ENCODE results near the gene ANO1.

DNA sequence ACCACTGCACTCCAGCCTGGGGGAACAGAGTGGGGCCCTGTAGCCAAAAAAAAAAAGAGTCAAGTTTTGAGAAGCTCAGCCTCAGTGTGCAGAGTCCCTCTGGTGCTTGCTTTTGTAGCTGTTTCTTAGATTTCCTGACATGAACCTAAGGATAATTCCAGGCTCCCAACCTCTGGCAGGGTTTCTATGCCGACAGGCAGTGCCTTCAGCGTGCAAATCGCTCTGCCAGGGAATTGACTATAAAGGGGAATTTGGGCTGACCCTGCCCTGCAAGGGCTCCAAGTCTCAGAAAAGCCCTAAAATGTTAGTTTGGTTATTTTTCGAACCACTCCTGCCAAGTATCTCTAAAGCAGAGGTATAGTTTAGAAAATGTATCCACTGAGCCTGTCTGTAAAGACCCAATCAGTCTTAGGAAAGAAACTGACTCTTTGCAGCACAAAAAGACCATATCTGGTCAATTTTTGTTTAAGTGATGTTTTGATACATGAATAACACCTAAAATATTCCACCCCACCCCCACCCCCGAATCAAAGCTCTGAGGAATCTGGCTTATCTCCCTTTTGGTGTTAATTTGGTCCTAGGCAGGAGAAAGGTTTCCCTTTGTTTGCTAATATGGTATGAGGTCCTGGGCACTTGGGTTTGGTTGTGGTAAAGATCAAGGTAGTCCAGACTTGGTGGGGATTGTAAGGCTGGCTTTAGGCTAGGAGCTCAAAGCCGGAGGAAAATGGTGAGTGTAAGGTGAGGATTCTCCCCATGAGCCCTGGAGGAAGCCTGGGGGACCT, 49.7 kb downstream of the ANO1 start:
- TF ChIP-seq, protein P1, sequence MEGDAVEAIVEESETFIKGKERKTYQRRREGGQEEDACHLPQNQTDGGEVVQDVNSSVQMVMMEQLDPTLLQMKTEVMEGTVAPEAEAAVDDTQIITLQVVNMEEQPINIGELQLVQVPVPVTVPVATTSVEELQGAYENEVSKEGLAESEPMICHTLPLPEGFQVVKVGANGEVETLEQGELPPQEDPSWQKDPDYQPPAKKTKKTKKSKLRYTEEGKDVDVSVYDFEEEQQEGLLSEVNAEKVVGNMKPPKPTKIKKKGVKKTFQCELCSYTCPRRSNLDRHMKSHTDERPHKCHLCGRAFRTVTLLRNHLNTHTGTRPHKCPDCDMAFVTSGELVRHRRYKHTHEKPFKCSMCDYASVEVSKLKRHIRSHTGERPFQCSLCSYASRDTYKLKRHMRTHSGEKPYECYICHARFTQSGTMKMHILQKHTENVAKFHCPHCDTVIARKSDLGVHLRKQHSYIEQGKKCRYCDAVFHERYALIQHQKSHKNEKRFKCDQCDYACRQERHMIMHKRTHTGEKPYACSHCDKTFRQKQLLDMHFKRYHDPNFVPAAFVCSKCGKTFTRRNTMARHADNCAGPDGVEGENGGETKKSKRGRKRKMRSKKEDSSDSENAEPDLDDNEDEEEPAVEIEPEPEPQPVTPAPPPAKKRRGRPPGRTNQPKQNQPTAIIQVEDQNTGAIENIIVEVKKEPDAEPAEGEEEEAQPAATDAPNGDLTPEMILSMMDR (IDR thresholded peaks at IDR 0.05): no peak
- no peak for TF ChIP-seq ZFX (IDR thresholded peaks at IDR 0.05; ENCODE audit: borderline replicate concordance)
